GM12874 (cell line): ENCODE results near the gene CCDC137.

Experiments used
- TF ChIP-seq, protein P1 (sequence below): IDR thresholded peaks from 2 replicates; pipeline ENCODE4 v1.5.1; 2011; ENCODE audit warnings: low read depth, mild to moderate bottlenecking, control low read depth, low read length, moderate library complexity; ENCODE audit not compliant: insufficient read depth

The CCDC137 gene

GRCh38 chr17:81636505-81637288, 29.8 kb upstream of the CCDC137 start, which contains the start of the genes NPLOC4 and TSPAN10:
NPLOC4 (minus strand) TSS chr17:81637112; CDS start chr17:81636930, 182 bp downstream.
TSPAN10 (plus strand) TSS chr17:81637196; CDS start chr17:81642413, 5,217 bp downstream.
- TF ChIP-seq, protein P1, sequence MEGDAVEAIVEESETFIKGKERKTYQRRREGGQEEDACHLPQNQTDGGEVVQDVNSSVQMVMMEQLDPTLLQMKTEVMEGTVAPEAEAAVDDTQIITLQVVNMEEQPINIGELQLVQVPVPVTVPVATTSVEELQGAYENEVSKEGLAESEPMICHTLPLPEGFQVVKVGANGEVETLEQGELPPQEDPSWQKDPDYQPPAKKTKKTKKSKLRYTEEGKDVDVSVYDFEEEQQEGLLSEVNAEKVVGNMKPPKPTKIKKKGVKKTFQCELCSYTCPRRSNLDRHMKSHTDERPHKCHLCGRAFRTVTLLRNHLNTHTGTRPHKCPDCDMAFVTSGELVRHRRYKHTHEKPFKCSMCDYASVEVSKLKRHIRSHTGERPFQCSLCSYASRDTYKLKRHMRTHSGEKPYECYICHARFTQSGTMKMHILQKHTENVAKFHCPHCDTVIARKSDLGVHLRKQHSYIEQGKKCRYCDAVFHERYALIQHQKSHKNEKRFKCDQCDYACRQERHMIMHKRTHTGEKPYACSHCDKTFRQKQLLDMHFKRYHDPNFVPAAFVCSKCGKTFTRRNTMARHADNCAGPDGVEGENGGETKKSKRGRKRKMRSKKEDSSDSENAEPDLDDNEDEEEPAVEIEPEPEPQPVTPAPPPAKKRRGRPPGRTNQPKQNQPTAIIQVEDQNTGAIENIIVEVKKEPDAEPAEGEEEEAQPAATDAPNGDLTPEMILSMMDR: no peak

GRCh38 chr17:81638683-81639082, 27.9 kb upstream of the CCDC137 start:
- TF ChIP-seq, protein P1: no peak

DNA sequence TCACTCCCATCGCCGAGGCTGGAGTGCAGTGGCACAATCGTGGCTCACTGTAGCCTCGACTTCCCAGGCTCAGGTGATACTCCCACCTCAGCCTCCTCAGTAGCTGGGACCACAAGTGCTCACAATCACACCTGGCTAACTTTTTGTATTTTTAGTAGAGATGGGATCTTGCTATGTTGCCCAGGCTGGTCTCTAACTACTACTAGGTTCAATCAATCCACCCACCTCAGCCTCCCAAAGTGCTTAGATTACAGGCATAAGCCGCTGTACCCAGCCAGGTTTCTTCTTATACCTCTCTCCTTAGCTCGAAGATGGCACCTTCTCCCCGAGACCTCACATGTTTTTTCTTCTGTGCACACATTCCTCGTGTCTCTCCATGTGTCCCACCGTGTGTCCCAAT, 26.5 kb upstream of the CCDC137 start:
- TF ChIP-seq, protein P1: no peak

DNA sequence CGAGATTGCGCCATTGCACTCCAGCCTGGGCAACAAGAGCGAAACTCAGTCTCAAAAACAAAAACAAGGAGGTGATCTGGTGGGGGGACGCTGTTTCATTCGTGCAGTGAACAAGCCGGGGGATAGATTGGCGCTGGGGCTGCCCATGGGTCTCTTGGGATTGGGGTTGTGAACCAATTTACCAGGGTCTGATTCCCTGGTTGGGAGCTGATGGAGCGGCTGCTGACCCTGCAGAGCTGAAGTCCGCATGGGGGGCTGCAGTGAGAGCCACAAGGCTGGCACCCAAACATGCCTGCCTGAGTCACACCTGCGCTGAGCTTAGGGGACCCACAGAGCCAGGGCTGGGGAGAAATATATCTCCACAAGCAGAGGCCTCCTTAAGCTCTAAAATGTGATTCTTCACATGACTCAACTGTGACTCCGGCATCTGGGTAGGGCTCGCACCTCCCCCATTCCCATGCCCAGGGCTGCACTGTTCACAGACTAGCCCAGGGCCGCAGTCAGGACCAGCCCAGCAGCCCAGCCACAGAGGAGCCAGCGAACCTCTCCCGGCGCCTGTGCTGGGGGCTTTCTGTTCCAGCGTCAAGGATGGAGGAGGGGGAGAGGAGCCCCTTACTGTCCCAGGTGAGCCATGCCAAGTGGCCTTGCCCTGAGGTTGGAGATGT, 24.6 kb upstream of the CCDC137 start:
- TF ChIP-seq, protein P1: no peak

GRCh38 chr17:81644496-81644895, 22.0 kb upstream of the CCDC137 start:
- TF ChIP-seq, protein P1: no peak

DNA sequence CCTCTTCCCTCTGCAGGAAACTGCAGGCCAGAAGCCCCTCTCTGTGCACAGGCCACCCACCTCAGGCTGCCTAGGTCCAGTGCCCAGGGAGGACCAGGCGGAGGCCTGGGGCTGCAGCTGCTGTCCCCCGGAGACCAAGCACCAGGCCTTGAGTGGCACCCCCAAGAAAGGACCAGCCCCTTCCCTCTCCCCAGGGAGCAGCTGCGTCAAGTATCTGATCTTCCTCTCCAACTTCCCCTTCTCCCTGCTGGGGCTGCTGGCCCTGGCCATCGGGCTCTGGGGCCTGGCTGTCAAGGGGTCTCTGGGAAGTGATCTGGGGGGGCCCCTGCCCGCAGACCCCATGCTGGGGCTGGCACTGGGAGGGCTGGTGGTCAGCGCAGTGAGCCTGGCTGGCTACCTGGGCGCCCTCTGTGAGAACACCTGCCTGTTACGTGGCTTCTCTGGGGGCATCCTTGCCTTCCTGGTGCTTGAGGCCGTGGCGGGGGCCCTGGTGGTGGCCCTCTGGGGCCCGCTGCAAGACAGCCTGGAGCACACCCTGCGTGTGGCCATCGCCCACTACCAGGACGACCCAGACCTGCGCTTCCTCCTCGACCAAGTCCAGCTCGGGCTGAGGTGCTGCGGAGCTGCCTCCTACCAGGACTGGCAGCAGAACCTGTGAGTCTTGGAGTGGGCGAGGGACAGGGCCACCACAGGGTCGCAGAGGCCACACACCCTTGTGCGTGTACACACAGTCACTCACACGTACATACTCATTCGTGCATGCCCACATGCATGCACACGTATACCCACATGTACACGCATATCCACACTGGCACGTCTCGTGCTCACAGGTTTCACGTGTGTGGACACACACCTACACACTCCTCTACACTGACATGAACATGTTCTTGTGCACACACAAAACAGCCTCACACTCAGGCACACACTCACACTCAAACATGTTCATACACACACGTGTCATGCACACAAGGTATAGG, 21.3 kb upstream of the CCDC137 start:
- TF ChIP-seq, protein P1: no peak
